Panc1 (cell line): ENCODE results near the gene NXPH3. TPM values are rescaled to one million over a fixed set of nuclear protein-coding genes. Genes with fewer than 3 reads are reported as not detected.

Experiments
- ATAC-seq: fragments of 200-7000 bp; cut with Tn5 transposase; 2 replicates; pipeline ENCODE4 v1.9.1; 2020; ENCODE audit warnings: mild to moderate bottlenecking, moderate library complexity
- BruUV-seq: library from RNA; stranded (reverse); fragments of 400-500 nt; replicated peaks from 2 replicates; lab custom pipeline; 2021; lab: Mats Ljungman, UMichigan
- CTCF ChIA-PET: fragments of 300-600 bp; sonication (Branson Sonifier 250); formaldehyde crosslinking; loops from one replicate; lab custom pipeline; 2022; ENCODE audit warnings: antibody characterized with exemption; lab: Charles Lee
- POLR2A ChIA-PET: fragments of 300-600 bp; sonication (Branson Sonifier 250); formaldehyde crosslinking; loops from one replicate; lab custom pipeline; 2022; ENCODE audit warnings: antibody characterized with exemption; lab: Charles Lee
- DNase-seq: peaks from one replicate; pipeline ENCODE4 v3.0.0-alpha.2; 2010; ENCODE audit warnings: low read depth, low spot score
- H3K27ac ChIP-seq: 2 replicates; pipeline ENCODE4 v1.5.1; 2011; ENCODE audit warnings: mild to moderate bottlenecking, low read length, inconsistent platforms
- H3K27me3 ChIP-seq: fragments of 200-500 bp; sonication (Bioruptor generic); 2 replicates; pipeline ENCODE4 v1.6.0; 2014; ENCODE audit warnings: low read length, inconsistent platforms; ENCODE audit not compliant: control insufficient read depth, insufficient read depth
- H3K36me3 ChIP-seq: fragments of 200-500 bp; sonication (Bioruptor generic); 2 replicates; pipeline ENCODE4 v1.5.1; 2014; ENCODE audit warnings: inconsistent platforms, mild to moderate bottlenecking, low read length, moderate library complexity; ENCODE audit not compliant: control insufficient read depth, insufficient read depth
- H3K4me1 ChIP-seq: 2 replicates; pipeline ENCODE4 v1.5.1; 2011; ENCODE audit warnings: inconsistent platforms, mild to moderate bottlenecking, low read length, moderate library complexity; ENCODE audit not compliant: control insufficient read depth, insufficient read depth
- H3K4me3 ChIP-seq, 2 experiments: 2 replicates each; pipeline ENCODE4 v1.5.1; 2011 to 2012; ENCODE audit warnings: low read depth in 2 of 2, low read length in 2 of 2, mild to moderate bottlenecking in 2 of 2, inconsistent platforms in 1 of 2, moderate library complexity in 1 of 2
- H3K9me3 ChIP-seq: fragments of 200-500 bp; sonication (Bioruptor generic); 2 replicates; pipeline ENCODE4 v1.5.1; 2014; ENCODE audit warnings: low read depth, mild to moderate bottlenecking, inconsistent platforms, low read length, moderate library complexity; ENCODE audit not compliant: control insufficient read depth, insufficient read depth
- POLR2AphosphoS5 ChIP-seq: IDR thresholded peaks from 2 replicates; pipeline ENCODE4 v1.6.1; 2012; ENCODE audit warnings: mild to moderate bottlenecking, low read depth, low read length, moderate library complexity
- SIN3A ChIP-seq: IDR thresholded peaks from 2 replicates; pipeline ENCODE4 v1.6.1; 2012; ENCODE audit warnings: low read depth, mild to moderate bottlenecking, low read length, moderate library complexity, borderline replicate concordance; ENCODE audit not compliant: insufficient read depth
- TCF7L2 ChIP-seq: IDR thresholded peaks from 2 replicates; pipeline ENCODE4 v1.6.1; 2011; ENCODE audit warnings: mild to moderate bottlenecking, low read depth, low read length, inconsistent platforms
- in situ Hi-C: cut with HindIII; loops from 2 replicates; pipeline ENCODE4 v1.10.0; 2016; ENCODE audit warnings: low sequenced_read_pairs, low pct_unique_long_range_greater_than_20kb
- intact Hi-C: fragments of 100-400 bp; cut with micrococcal nuclease; formaldehyde crosslinking; loops from one replicate; pipeline ENCODE4 v1.10.0; 2022; ENCODE audit not compliant: unreplicated experiment
- total RNA-seq: library from RNA; stranded (reverse); gene quantifications from one replicate; pipeline ENCODE4 v1.2.1, GENCODE V29; 2021; ENCODE audit not compliant: unreplicated experiment
- TF ChIP-seq, protein P1 (sequence below), 2 experiments: IDR thresholded peaks; 2 replicates each; pipeline ENCODE4 v1.6.1; 2011 to 2012; ENCODE audit warnings: low read depth in 2 of 2, control low read depth in 1 of 2, low read length in 1 of 2, mild to moderate bottlenecking in 1 of 2, moderate library complexity in 1 of 2; ENCODE audit not compliant: insufficient read depth in 1 of 2
- TF ChIP-seq, protein P2 (sequence below): fragments of 450-650 bp; IDR thresholded peaks from 2 replicates; pipeline ENCODE4 v1.5.1; 2017; ENCODE audit warnings: mild to moderate bottlenecking

The NXPH3 gene
- total RNA-seq, 1 experiment from 2014 or later: 0.57 TPM

DNA sequence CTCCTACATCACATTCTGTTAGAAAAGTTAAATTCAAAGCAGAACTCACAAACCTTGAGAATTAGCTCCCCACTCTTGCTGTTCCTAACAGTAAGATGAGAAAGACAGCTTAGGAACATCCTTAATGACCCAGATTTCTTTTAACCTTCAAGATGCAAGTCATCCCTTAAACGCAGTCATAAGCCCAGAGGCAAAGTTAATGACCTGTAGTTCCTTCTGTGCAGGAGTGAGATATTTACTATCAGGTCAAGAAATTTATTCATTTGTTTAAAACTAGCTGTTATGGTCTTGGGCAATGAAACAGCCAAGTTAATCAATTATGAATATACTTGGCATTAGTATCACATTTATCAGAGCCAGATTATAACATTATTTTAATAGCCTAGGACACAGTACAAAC is 37.1 kb downstream of the NXPH3 start:
- intact Hi-C loops: no loop called here
- TF ChIP-seq, protein P1, sequence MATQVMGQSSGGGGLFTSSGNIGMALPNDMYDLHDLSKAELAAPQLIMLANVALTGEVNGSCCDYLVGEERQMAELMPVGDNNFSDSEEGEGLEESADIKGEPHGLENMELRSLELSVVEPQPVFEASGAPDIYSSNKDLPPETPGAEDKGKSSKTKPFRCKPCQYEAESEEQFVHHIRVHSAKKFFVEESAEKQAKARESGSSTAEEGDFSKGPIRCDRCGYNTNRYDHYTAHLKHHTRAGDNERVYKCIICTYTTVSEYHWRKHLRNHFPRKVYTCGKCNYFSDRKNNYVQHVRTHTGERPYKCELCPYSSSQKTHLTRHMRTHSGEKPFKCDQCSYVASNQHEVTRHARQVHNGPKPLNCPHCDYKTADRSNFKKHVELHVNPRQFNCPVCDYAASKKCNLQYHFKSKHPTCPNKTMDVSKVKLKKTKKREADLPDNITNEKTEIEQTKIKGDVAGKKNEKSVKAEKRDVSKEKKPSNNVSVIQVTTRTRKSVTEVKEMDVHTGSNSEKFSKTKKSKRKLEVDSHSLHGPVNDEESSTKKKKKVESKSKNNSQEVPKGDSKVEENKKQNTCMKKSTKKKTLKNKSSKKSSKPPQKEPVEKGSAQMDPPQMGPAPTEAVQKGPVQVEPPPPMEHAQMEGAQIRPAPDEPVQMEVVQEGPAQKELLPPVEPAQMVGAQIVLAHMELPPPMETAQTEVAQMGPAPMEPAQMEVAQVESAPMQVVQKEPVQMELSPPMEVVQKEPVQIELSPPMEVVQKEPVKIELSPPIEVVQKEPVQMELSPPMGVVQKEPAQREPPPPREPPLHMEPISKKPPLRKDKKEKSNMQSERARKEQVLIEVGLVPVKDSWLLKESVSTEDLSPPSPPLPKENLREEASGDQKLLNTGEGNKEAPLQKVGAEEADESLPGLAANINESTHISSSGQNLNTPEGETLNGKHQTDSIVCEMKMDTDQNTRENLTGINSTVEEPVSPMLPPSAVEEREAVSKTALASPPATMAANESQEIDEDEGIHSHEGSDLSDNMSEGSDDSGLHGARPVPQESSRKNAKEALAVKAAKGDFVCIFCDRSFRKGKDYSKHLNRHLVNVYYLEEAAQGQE (IDR thresholded peaks at IDR 0.05; ENCODE audit: insufficient read depth in 1 of 2, low read depth in 2 of 2, low read length in 1 of 2): no peak
- no peak for TF ChIP-seq TCF7L2
- TF ChIP-seq, protein P2, sequence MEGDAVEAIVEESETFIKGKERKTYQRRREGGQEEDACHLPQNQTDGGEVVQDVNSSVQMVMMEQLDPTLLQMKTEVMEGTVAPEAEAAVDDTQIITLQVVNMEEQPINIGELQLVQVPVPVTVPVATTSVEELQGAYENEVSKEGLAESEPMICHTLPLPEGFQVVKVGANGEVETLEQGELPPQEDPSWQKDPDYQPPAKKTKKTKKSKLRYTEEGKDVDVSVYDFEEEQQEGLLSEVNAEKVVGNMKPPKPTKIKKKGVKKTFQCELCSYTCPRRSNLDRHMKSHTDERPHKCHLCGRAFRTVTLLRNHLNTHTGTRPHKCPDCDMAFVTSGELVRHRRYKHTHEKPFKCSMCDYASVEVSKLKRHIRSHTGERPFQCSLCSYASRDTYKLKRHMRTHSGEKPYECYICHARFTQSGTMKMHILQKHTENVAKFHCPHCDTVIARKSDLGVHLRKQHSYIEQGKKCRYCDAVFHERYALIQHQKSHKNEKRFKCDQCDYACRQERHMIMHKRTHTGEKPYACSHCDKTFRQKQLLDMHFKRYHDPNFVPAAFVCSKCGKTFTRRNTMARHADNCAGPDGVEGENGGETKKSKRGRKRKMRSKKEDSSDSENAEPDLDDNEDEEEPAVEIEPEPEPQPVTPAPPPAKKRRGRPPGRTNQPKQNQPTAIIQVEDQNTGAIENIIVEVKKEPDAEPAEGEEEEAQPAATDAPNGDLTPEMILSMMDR: no peak
- no peak for TF ChIP-seq SIN3A
- no peak for TF ChIP-seq POLR2AphosphoS5
- peaks cover 8% of the 10 kb centered on the region for H3K36me3 ChIP-seq
- ATAC-seq (no peak), DNase-seq (no peak)
- H3K27me3 ChIP-seq: no peaks in the 10 kb centered on the region
- in situ Hi-C loops: no loop called here
- CTCF ChIA-PET: interaction anchor here (0.6 kb wide), 1 partner anchor 27 kb away, joined by 4 read pairs; no protein-coding TSS in a partner anchor
- no peaks in the 10 kb centered on the region for H3K4me1 ChIP-seq
- H3K4me3 ChIP-seq: no peak overlapping the region
- H3K9me3 ChIP-seq: no peaks in the 10 kb centered on the region
- no peak overlapping the region for H3K27ac ChIP-seq
- POLR2A ChIA-PET: interaction anchor here (0.6 kb wide), 1 partner anchor 276 kb away, joined by 8 read pairs; no protein-coding TSS in a partner anchor
- BruUV-seq: no TSS peak

DNA sequence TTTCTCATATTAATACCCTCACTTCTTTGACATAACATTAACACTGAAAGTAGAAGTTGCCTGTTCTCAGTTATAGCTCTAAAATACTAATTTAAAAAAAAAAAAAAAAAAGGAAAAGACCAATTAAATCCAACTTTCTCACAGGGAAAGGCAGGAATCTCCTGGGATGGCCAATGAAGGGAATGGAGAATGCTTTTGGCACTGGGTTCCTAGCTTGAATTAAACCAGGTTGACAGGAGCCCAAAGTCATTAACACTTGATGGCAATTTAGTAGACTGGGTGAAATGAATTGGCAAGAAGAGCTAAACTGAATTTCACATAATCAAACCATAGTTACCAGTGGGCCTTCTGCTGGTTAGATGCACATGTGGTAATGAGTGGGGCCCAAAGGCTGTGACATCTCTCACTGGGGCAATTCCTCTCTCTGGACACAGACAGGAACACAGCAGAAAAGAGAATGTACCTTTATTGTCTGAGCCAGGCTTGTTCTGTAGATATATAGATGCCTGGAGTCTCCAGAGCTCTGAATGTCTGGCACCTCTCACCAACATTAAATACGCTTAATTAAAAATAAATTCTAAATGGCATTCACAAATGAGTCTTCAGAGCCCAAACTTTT is 37.6 kb downstream of the NXPH3 start:
- intact Hi-C loops (no loop called here), in situ Hi-C loops (no loop called here)
- POLR2A ChIA-PET: interaction anchor here (0.6 kb wide), 1 partner anchor 276 kb away, joined by 8 read pairs; no protein-coding TSS in a partner anchor
- DNase-seq (no peak), ATAC-seq (no peak)
- Histone ChIP-seq H3K27me3 (no peaks in the 10 kb centered on the region), H3K9me3 (no peaks in the 10 kb centered on the region), H3K36me3 (peaks cover 7% of the 10 kb centered on the region), H3K27ac (no peak overlapping the region), H3K4me1 (no peaks in the 10 kb centered on the region), H3K4me3 (no peak overlapping the region)
- BruUV-seq: no TSS peak
- TF ChIP-seq TCF7L2 (no peak), POLR2AphosphoS5 (no peak), SIN3A (no peak)
- TF ChIP-seq, protein P1 (IDR thresholded peaks at IDR 0.05; ENCODE audit: insufficient read depth in 1 of 2, low read depth in 2 of 2, low read length in 1 of 2): no peak
- TF ChIP-seq, protein P2: no peak
- CTCF ChIA-PET: interaction anchor here (0.7 kb wide), 1 partner anchor 58 kb away, joined by 3 read pairs; no protein-coding TSS in a partner anchor
